Lower lobe of right lung (tissue), 2 donors: ENCODE data around the gene RFNG. TPM values are rescaled to one million over a fixed set of nuclear protein-coding genes. Genes with fewer than 3 reads are reported as not detected.

Source experiments
- ATAC-seq, 2 donors: fragments of 200-7000 bp; cut with Tn5 transposase; one replicate each; pipeline ENCODE4 v1.9.1; 2020 to 2022; ENCODE audit warnings: mild to moderate bottlenecking in 2 of 2, moderate library complexity in 2 of 2
- DNase-seq: peaks from one replicate; pipeline ENCODE4 v3.0.0-alpha.2; 2020
- H3K27ac ChIP-seq: fragments of 200-600 bp; one replicate; pipeline ENCODE4 v1.8.0; 2022
- H3K27me3 ChIP-seq: fragments of 200-600 bp; one replicate; pipeline ENCODE4 v1.8.0; 2022; ENCODE audit warnings: low read depth
- H3K36me3 ChIP-seq: fragments of 200-600 bp; one replicate; pipeline ENCODE4 v1.8.0; 2022; ENCODE audit warnings: mild to moderate bottlenecking
- H3K4me1 ChIP-seq: fragments of 200-600 bp; one replicate; pipeline ENCODE4 v1.8.0; 2022
- H3K4me3 ChIP-seq: fragments of 200-600 bp; one replicate; pipeline ENCODE4 v1.8.0; 2022; ENCODE audit warnings: mild to moderate bottlenecking
- H3K9me3 ChIP-seq: fragments of 200-600 bp; one replicate; pipeline ENCODE4 v1.8.0; 2022
- CTCF ChIP-seq: fragments of 200-600 bp; IDR thresholded peaks from one replicate; pipeline ENCODE4 v1.8.0; 2022; ENCODE audit warnings: antibody characterized with exemption, mild to moderate bottlenecking
- intact Hi-C: fragments of 100-400 bp; cut with DNase I; formaldehyde crosslinking; loops from one replicate; pipeline ENCODE4 v1.11.0; 2022
- total RNA-seq: library from RNA; stranded (reverse); fragmentation: NEBNext Ultra II Directional; extraction: Animal tissue kit (Norgen Biotek cat#: 25700); gene quantifications from one replicate; pipeline ENCODE4 v1.2.1, GENCODE V29; 2021
- donor health status: DM: no; HTN: yes; CAD: no; lungs with severe emphysema.

The RFNG gene
- total RNA-seq, 1 donor from 2014 or later = 35.1 TPM

GRCh38 chr17:82087961-82088837 lies 36.6 kb upstream of the RFNG start:
- Histone ChIP-seq H3K4me1 (no peaks in the 10 kb centered on the region), H3K9me3 (no peaks in the 10 kb centered on the region), H3K27ac (no peak overlapping the region), H3K27me3 (no peaks in the 10 kb centered on the region), H3K36me3 (peaks cover 100% of the 10 kb centered on the region), H3K4me3 (no peak overlapping the region)
- no peak for TF ChIP-seq CTCF
- ATAC-seq (no peak), DNase-seq (no peak)
- intact Hi-C loops = no loop called here

- Histone ChIP-seq H3K4me3 (no peak overlapping the region), H3K4me1 (no peaks in the 10 kb centered on the region), H3K27ac (no peak overlapping the region), H3K27me3 (no peaks in the 10 kb centered on the region), H3K9me3 (no peaks in the 10 kb centered on the region), H3K36me3 (peaks cover 100% of the 10 kb centered on the region)
- intact Hi-C loops = no loop called here
- ATAC-seq = no peak
- no peak for TF ChIP-seq CTCF
- DNase-seq = no peak
These were observed 35.6 kb upstream of the RFNG start for GRCh38 chr17:82086941-82087906.

GRCh38 chr17:82085931-82086764 lies 34.5 kb upstream of the RFNG start:
- H3K9me3 ChIP-seq = no peaks in the 10 kb centered on the region
- peaks cover 100% of the 10 kb centered on the region for H3K36me3 ChIP-seq
- no peak overlapping the region for H3K27ac ChIP-seq
- H3K4me1 ChIP-seq = no peaks in the 10 kb centered on the region
- no peaks in the 10 kb centered on the region for H3K27me3 ChIP-seq
- intact Hi-C loops = no loop called here
- TF ChIP-seq CTCF = no peak
- ATAC-seq (no peak), DNase-seq (no peak)
- H3K4me3 ChIP-seq = no peak overlapping the region

- no peak for ATAC-seq
- peaks cover 100% of the 10 kb centered on the region for H3K36me3 ChIP-seq
These were observed 33.6 kb upstream of the RFNG start for GRCh38 chr17:82085031-82085861.

More at GRCh38 chr17:82085031-82085861, 33.6 kb upstream of the RFNG start:
- intact Hi-C loops = no loop called here
- TF ChIP-seq CTCF = no peak
- no peaks in the 10 kb centered on the region for H3K9me3 ChIP-seq
- no peaks in the 10 kb centered on the region for H3K4me1 ChIP-seq
- H3K27ac ChIP-seq = no peak overlapping the region
- no peak overlapping the region for H3K4me3 ChIP-seq
- H3K27me3 ChIP-seq = no peaks in the 10 kb centered on the region
- DNase-seq = no peak
